ENCODE data around the gene SEC23IP.
"Not testable (repeated sequence)": the region's sequence is repeated elsewhere in the genome, so short reads cannot be mapped to it uniquely, and the experiment has no call there.

The SEC23IP gene

GRCh38 chr10:119883901-119884611 is 8.5 kb upstream of the SEC23IP start:
- not testable (repeated sequence) for DNase-seq

- not testable (repeated sequence) for DNase-seq
Measured at GRCh38 chr10:119886070-119886469, 6.5 kb upstream of the SEC23IP start.

- not testable (repeated sequence) for DNase-seq
Measured at GRCh38 chr10:119888715-119889114, 3.8 kb upstream of the SEC23IP start.

- not testable (repeated sequence) for DNase-seq
Measured at GRCh38 chr10:119889201-119889600, 3.3 kb upstream of the SEC23IP start.

GRCh38 chr10:119890307-119890706 is 2.2 kb upstream of the SEC23IP start:
- not testable (repeated sequence) for DNase-seq

- not testable (repeated sequence) for DNase-seq
Measured at GRCh38 chr10:119891849-119892187, 712 bp upstream of the SEC23IP start.

- no peak for DNase-seq
Measured at GRCh38 chr10:119893074-119893473, 544 bp downstream of the SEC23IP start.

GRCh38 chr10:119893845-119894427 is 1.4 kb downstream of the SEC23IP start:
- DNase-seq = no peak

GRCh38 chr10:119896061-119896655 is 3.6 kb downstream of the SEC23IP start:
- no peak for DNase-seq

- DNase-seq = no peak
Measured at GRCh38 chr10:119896937-119897770, 4.6 kb downstream of the SEC23IP start.

- no peak for DNase-seq
Measured at GRCh38 chr10:119898577-119898976, 6.0 kb downstream of the SEC23IP start.

- no peak for DNase-seq
Measured at GRCh38 chr10:119903946-119904666, 11.6 kb downstream of the SEC23IP start.

- not testable (repeated sequence) for DNase-seq
Measured at GRCh38 chr10:119907695-119908094, 15.2 kb downstream of the SEC23IP start.

- no peak for DNase-seq
Measured at GRCh38 chr10:119908166-119908565, 15.6 kb downstream of the SEC23IP start.

GRCh38 chr10:119910689-119911088 is 18.2 kb downstream of the SEC23IP start:
- DNase-seq = no peak

GRCh38 chr10:119917777-119918176 is 25.2 kb downstream of the SEC23IP start:
- DNase-seq = no peak

GRCh38 chr10:119919271-119919670 is 26.7 kb downstream of the SEC23IP start:
- no peak for DNase-seq

GRCh38 chr10:119919826-119920225 is 27.3 kb downstream of the SEC23IP start:
- no peak for DNase-seq

GRCh38 chr10:119928411-119928810 is 35.9 kb downstream of the SEC23IP start:
- no peak for DNase-seq

GRCh38 chr10:119931871-119932270 is 39.3 kb downstream of the SEC23IP start:
- DNase-seq = no peak

- no peak for DNase-seq
Measured at GRCh38 chr10:119932631-119933030, 40.1 kb downstream of the SEC23IP start.

- DNase-seq = no peak
Measured at GRCh38 chr10:119933179-119933578, 40.6 kb downstream of the SEC23IP start.

- DNase-seq = no peak
Measured at GRCh38 chr10:119940487-119940886, 48.0 kb downstream of the SEC23IP start.
